Sigmoid colon (tissue), 3 donors: Measurements from ENCODE around the gene MAS1.

ENCODE experiments used
- CTCF ChIP-seq, 4 experiments: fragments of 450-650 bp in 3 of 4; fragments of 200-600 bp in 1 of 4; IDR thresholded peaks; one replicate each; pipeline ENCODE4 v1.5.1; 2016 to 2019; ENCODE audit warnings: antibody characterized with exemption in 4 of 4, mild to moderate bottlenecking in 3 of 4, moderate library complexity in 2 of 4
- POLR2A ChIP-seq, 2 donors: fragments of 450-650 bp; IDR thresholded peaks; one replicate each; pipeline ENCODE4 v1.6.1; 2016; ENCODE audit warnings: antibody characterized with exemption in 2 of 2, mild to moderate bottlenecking in 2 of 2, moderate library complexity in 2 of 2

- TF ChIP-seq CTCF (IDR thresholded peaks at IDR 0.05) (no peak), POLR2A (IDR thresholded peaks at IDR 0.05) (no peak)
Observed at GRCh38 chr6:159931846-159932245, 41.1 kb downstream of the MAS1 start.
